ENCODE results near the gene RAP1GAP2. TPM values are rescaled to one million over a fixed set of nuclear protein-coding genes. Genes with fewer than 3 reads are reported as not detected.
A peak's percentile ranks its signal among the peaks of the same experiment; 100 is the strongest.

RAP1GAP2 gene
- total and polyA plus RNA-seq, 8 donors = 11.8 to 92.4 (median 31.0) TPM

- intact Hi-C loops (cut with DNase I; ENCODE audit: low total_unique reads) = loop anchor here (5.0 kb wide), 1 partner anchor 78 kb away; no protein-coding TSS in a partner anchor
- H3K4me1 ChIP-seq = peaks cover 0 to 17% (median 3%) of the 10 kb centered on the region in 4 donors
- TF ChIP-seq POLR2AphosphoS5 (IDR thresholded peaks at IDR 0.05) (no peak), POLR2A (IDR thresholded peaks at IDR 0.05) (no peak), EP300 (IDR thresholded peaks at IDR 0.05) (no peak)
- TF ChIP-seq, protein P1, sequence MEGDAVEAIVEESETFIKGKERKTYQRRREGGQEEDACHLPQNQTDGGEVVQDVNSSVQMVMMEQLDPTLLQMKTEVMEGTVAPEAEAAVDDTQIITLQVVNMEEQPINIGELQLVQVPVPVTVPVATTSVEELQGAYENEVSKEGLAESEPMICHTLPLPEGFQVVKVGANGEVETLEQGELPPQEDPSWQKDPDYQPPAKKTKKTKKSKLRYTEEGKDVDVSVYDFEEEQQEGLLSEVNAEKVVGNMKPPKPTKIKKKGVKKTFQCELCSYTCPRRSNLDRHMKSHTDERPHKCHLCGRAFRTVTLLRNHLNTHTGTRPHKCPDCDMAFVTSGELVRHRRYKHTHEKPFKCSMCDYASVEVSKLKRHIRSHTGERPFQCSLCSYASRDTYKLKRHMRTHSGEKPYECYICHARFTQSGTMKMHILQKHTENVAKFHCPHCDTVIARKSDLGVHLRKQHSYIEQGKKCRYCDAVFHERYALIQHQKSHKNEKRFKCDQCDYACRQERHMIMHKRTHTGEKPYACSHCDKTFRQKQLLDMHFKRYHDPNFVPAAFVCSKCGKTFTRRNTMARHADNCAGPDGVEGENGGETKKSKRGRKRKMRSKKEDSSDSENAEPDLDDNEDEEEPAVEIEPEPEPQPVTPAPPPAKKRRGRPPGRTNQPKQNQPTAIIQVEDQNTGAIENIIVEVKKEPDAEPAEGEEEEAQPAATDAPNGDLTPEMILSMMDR (IDR thresholded peaks at IDR 0.05) = no peak
- no peak for DNase-seq
- peak overlapping the region in 2 of 5 donors; percentile 26 to 34 for H3K27ac ChIP-seq
- WGBS, 5 donors = 85 to 92% (median 87%) methylated on average over 8 of the region's 8 CpGs
- peaks cover 0 to 4% (median 0%) of the 10 kb centered on the region in 4 donors for H3K36me3 ChIP-seq
- H3K27me3 ChIP-seq = no peaks in the 10 kb centered on the region
- no peaks in the 10 kb centered on the region for H3K9me3 ChIP-seq
- H3K4me3 ChIP-seq = no peak overlapping the region
These were observed 128.8 kb downstream of the RAP1GAP2 start for GRCh38 chr17:2925011-2925410.

DNA sequence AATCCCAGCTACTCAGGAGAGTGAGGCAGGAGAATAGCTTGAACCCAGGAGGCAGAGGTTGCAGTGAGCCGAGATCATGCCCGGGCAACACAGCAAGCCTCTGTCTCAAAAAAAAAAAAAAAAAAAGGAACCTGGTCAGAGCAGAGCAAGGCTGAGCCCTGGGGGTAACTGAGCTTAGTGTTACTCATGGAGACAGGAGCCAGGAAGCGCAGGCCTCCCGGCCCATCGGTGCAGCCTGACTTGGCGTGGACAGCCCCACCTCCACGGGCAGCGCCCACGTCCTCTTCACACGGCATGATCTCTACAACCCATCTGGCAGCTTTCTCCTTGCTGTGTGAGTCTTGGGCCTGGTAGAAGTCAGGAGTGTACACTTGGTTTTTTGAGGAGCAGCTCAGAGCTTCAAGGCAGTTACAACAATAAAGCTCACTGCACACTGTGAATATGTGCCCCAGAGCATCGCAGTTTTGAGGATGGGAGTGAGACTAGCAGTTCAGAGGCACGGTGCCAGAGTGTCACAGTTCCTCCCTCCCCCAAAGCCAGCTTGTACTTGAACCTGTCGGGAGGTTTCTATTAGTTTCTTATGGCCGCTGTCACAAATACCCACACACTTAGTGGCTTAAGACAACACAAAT lies 129.9 kb downstream of the RAP1GAP2 start:
- WGBS, 5 donors = 69 to 80% (median 77%) methylated on average over 14 of the region's 14 CpGs
- no peak for DNase-seq
- no peaks in the 10 kb centered on the region for H3K36me3 ChIP-seq
- H3K9me3 ChIP-seq = no peaks in the 10 kb centered on the region
- peaks cover 0 to 28% (median 7%) of the 10 kb centered on the region in 4 donors for H3K4me1 ChIP-seq
- TF ChIP-seq, protein P1 (IDR thresholded peaks at IDR 0.05) = no peak
- TF ChIP-seq EP300 (IDR thresholded peaks at IDR 0.05) = no peak
- no peak for TF ChIP-seq POLR2AphosphoS5 (IDR thresholded peaks at IDR 0.05)
- no peak for TF ChIP-seq POLR2A (IDR thresholded peaks at IDR 0.05)
- intact Hi-C loops (cut with DNase I; ENCODE audit: low total_unique reads) = loop anchor here (5.0 kb wide), 1 partner anchor 79 kb away; no protein-coding TSS in a partner anchor
- no peaks in the 10 kb centered on the region for H3K27me3 ChIP-seq
- H3K4me3 ChIP-seq = no peak overlapping the region
- peak overlapping the region in 4 of 5 donors; percentile 4 to 34 (median 10) for H3K27ac ChIP-seq

DNA sequence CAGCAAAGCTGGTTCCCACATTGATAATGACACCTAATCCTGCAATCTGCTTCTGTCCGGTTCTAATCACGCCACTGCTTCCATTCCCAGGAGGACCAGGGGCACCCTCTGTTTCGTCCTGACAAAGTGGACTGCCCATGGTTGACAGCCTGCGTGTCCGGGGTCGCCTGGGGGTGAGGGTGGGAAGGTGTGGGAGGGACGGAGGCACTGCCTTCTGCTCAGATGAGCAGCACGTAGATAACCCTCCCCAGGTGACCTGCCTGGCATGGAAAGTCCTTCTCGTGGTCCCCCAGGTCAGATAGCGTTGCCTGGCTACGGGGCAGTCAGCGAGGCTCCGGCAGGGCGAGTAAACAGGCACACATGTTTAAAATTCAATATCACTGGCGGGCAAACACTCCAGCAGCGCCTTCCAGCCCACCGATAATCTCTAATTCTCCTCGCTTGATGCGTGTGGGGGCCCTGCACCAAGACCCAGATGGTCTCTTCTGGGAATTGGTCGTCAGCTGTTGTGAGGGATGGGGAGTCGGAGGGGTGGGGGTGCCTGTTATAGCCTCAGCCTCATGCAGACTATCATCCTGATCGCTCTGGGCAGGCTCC lies 132.2 kb downstream of the RAP1GAP2 start:
- peak; percentile 55 to 81 for DNase-seq
- 68 to 78% (median 75%) methylated on average over 19 to 22 of the region's 22 CpGs for WGBS, 5 donors
- intact Hi-C loops (cut with DNase I; ENCODE audit: low total_unique reads) = loop anchor here (5.0 kb wide), 1 partner anchor 81 kb away; no protein-coding TSS in a partner anchor

More for the DNA sequence above, 132.2 kb downstream of the RAP1GAP2 start:
- TF ChIP-seq EP300 (IDR thresholded peaks at IDR 0.05) (no peak), POLR2A (IDR thresholded peaks at IDR 0.05) (no peak), POLR2AphosphoS5 (IDR thresholded peaks at IDR 0.05) (peak in 1 of 3 donors; percentile 17)
- TF ChIP-seq, protein P1 (IDR thresholded peaks at IDR 0.05) = no peak
- Histone ChIP-seq H3K4me1 (peaks cover 0 to 32% (median 9%) of the 10 kb centered on the region in 4 donors), H3K27me3 (no peaks in the 10 kb centered on the region), H3K36me3 (no peaks in the 10 kb centered on the region), H3K4me3 (no peak overlapping the region), H3K27ac (peak overlapping the region; percentile 4 to 52 (median 39)), H3K9me3 (no peaks in the 10 kb centered on the region)
